ENCODE data around the gene PTPRCAP. TPM values are rescaled to one million over a fixed set of nuclear protein-coding genes. Genes with fewer than 3 reads are reported as not detected.
A peak's percentile ranks its signal among the peaks of the same experiment; 100 is the strongest.

The PTPRCAP gene
- total and polyA plus RNA-seq, 9 of the 15 experiments (the other 6 are each of a cell fraction or from before 2014, with no cell fraction given), result 0.22 to 2.0 (median 1.1) TPM; not detected in 4

DNA sequence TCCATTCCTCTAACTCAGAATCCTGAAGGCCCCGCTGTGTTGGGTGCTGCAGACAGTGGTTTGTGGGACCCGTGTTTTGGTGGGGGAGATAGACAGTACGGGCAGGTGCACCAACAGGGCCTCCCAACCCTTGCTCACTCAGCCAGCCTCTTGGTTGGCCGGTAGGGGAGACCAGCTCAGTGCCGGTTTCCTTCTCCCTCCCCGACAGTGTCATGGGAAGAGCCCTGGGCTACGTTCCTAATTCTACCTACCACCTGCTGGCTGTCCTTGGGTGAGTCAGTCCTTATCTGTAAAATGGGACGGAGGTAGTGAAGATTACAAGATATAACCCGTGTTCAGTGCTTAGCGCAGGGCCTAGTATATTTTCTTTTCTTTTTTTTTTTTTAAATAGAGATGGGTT, 25.7 kb upstream of the PTPRCAP start (continued):
- TF ChIP-seq SMAD4 (CRISPR knock-in tag; conservative IDR thresholded peaks at IDR 0.05), result peak; percentile 8; the same call in 1 of the 2 replicates
- TF ChIP-seq SMARCA4 (IDR thresholded peaks at IDR 0.05), result peak; percentile 48; the same call in 1 of the 2 replicates
- TF ChIP-seq ZNF76 (CRISPR knock-in tag; IDR thresholded peaks at IDR 0.05; ENCODE audit: borderline replicate concordance), result no peak
- no peak for TF ChIP-seq NRF1 (conservative IDR thresholded peaks at IDR 0.05 in 1 of 2, IDR thresholded peaks at IDR 0.05 in 1 of 2)
- TF ChIP-seq ZBTB43 (CRISPR knock-in tag; IDR thresholded peaks at IDR 0.05), result 0 out of 2 replicates have a peak, but pooled peaks have one; percentile 41
- TF ChIP-seq, protein P1, sequence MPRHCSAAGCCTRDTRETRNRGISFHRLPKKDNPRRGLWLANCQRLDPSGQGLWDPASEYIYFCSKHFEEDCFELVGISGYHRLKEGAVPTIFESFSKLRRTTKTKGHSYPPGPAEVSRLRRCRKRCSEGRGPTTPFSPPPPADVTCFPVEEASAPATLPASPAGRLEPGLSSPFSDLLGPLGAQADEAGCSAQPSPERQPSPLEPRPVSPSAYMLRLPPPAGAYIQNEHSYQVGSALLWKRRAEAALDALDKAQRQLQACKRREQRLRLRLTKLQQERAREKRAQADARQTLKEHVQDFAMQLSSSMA (CRISPR knock-in tag; IDR thresholded peaks at IDR 0.05), result no peak
- no peak for TF ChIP-seq ZNF174 (CRISPR knock-in tag; IDR thresholded peaks at IDR 0.05)
- TF ChIP-seq LARP7 (IDR thresholded peaks at IDR 0.05), result no peak
- no peak for TF ChIP-seq MAFG (tag; conservative IDR thresholded peaks at IDR 0.05)
- TF ChIP-seq, protein P2, sequence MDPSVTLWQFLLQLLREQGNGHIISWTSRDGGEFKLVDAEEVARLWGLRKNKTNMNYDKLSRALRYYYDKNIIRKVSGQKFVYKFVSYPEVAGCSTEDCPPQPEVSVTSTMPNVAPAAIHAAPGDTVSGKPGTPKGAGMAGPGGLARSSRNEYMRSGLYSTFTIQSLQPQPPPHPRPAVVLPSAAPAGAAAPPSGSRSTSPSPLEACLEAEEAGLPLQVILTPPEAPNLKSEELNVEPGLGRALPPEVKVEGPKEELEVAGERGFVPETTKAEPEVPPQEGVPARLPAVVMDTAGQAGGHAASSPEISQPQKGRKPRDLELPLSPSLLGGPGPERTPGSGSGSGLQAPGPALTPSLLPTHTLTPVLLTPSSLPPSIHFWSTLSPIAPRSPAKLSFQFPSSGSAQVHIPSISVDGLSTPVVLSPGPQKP (CRISPR knock-in tag; IDR thresholded peaks at IDR 0.05), result no peak
- TF ChIP-seq ZC3H4 (CRISPR knock-in tag; IDR thresholded peaks at IDR 0.05; ENCODE audit: borderline replicate concordance), result no peak
- TF ChIP-seq HNRNPH1 (optimal IDR thresholded peaks at IDR 0.05; ENCODE audit: low read depth, low read length), result no peak
- TF ChIP-seq, protein P3, sequence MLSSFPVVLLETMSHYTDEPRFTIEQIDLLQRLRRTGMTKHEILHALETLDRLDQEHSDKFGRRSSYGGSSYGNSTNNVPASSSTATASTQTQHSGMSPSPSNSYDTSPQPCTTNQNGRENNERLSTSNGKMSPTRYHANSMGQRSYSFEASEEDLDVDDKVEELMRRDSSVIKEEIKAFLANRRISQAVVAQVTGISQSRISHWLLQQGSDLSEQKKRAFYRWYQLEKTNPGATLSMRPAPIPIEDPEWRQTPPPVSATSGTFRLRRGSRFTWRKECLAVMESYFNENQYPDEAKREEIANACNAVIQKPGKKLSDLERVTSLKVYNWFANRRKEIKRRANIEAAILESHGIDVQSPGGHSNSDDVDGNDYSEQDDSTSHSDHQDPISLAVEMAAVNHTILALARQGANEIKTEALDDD (IDR thresholded peaks at IDR 0.05), result 0 out of 2 replicates have a peak, but pooled peaks have one; percentile 30
- peak; percentile 77 for TF ChIP-seq JUND (IDR thresholded peaks at IDR 0.05; ENCODE audit: borderline replicate concordance, low read depth, low read length)
- TF ChIP-seq JUND (tag; IDR thresholded peaks at IDR 0.05; ENCODE audit: borderline replicate concordance, low read depth, low read length), result peak; percentile 65; the same call in 1 of the 3 replicates
- no peak for TF ChIP-seq ATF7 (IDR thresholded peaks at IDR 0.05)
- no peak for TF ChIP-seq NEUROD1 (IDR thresholded peaks at IDR 0.05; ENCODE audit: borderline replicate concordance, low read depth, low read length, partially characterized antibody)
- no peak for TF ChIP-seq RBM14 (IDR thresholded peaks at IDR 0.05; ENCODE audit: borderline replicate concordance, insufficient read depth, low read depth, low read length)
- 0 out of 2 replicates have a peak, but pooled peaks have one; percentile 17 for TF ChIP-seq FOXJ2 (tag; IDR thresholded peaks at IDR 0.05)
- peak; percentile 33; the same call in 1 of the 2 replicates for TF ChIP-seq DPF2 (IDR thresholded peaks at IDR 0.05)
